ENCODE measurements around the gene TSPAN12. TPM values are rescaled to one million over a fixed set of nuclear protein-coding genes. Genes with fewer than 3 reads are reported as not detected.

TSPAN12 gene
- total RNA-seq = 1.5 and 7.0 TPM in 2 replicates

DNA sequence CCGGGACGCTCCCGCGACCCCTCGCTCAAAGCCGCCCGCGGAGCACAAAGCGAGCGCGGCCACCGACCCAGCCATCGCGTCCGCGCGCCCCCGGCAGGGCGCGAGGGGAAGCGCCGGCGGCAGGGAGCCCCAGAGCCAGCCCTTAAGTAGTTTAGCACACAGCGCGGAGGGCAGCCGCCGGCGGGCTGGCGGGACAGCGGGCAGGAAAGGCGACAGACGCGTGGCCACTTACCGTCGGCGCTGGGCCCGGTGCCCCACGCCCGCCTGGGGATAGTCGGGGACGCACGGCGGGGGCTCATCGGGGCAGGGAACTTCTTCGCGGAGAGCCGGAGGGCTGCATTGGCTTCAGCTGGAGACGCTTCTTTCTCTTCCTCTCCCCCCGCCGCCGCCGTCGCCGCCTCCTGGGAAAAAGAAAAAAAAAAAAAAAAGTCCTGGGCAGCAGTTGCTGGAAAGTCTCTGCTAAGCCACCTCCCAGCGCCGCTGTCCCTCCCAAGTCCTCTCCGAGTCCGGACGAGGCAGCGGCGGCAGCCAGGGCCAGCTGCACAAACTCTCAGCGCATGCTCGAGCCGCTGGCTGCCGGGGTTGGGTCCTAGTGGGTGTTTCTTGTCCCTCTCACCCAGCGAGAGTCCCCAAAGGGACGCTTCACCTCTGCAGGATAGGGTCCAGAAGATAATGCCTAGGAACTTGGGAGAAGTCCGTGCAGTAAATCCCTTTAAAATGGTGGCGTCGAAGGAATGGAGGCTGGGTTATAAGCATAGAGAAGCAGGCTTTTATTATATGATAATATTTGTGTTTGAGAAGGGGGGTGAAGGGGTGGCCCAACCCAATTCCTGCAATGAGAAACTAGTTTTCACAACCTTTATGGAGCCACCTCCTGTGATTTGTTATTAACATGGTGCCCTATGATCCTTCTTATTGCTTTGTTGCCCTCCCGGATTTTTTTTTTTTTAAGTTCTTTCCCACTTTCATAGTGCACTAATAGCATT is at the start of gene TSPAN12:
TSS of gene TSPAN12 (minus strand) at position 557 of the 986 bp plus-strand sequence. CDS start 1,381 bp downstream, outside the sequence.

Other genes starting within 250 kb of the TSPAN12 start
- gene ING3, start 92.6 kb upstream of the TSPAN12 start, total RNA-seq = 7.0 and 8.0 TPM in 2 replicates
- under 0.01 and 0.96 TPM in 2 replicates for gene CPED1, start 130.6 kb upstream of the TSPAN12 start, total RNA-seq

All from tracheal epithelial cell (primary cell).